Keratinocyte (primary cell): ENCODE measurements around the gene DSTN. TPM values are rescaled to one million over a fixed set of nuclear protein-coding genes. Genes with fewer than 3 reads are reported as not detected.

Experiments used
- DNase-seq: peaks from one replicate; pipeline ENCODE4 v3.0.0-alpha.2; 2011; ENCODE audit warnings: low read depth, missing footprints, low spot score
- FAIRE-seq: peaks from 2 replicates; lab custom pipeline; 2011; peaks lifted over from hg19 to GRCh38; lab: Jason Lieb, UNC
- H2AFZ ChIP-seq: 2 replicates; pipeline ENCODE4 v1.6.0; 2012; ENCODE audit warnings: low read length, control low read depth, inconsistent platforms; ENCODE audit not compliant: control insufficient read depth
- H3K27ac ChIP-seq: 2 replicates; pipeline ENCODE4 v1.5.1; 2011; ENCODE audit warnings: low read length; ENCODE audit not compliant: control insufficient read depth, insufficient read depth
- H3K27me3 ChIP-seq: 3 replicates; pipeline ENCODE4 v1.6.0; 2011; ENCODE audit warnings: low read length; ENCODE audit not compliant: control insufficient read depth, insufficient read depth; ENCODE audit errors: extremely low read depth
- H3K36me3 ChIP-seq, 2 experiments: 2 replicates in 1 of 2; 3 replicates in 1 of 2; pipeline ENCODE4 v1.5.1; 2011; ENCODE audit warnings: low read length in 2 of 2, mild to moderate bottlenecking in 1 of 2; ENCODE audit not compliant: control insufficient read depth in 2 of 2, insufficient read depth in 2 of 2; ENCODE audit errors: extremely low read depth in 1 of 2
- H3K4me1 ChIP-seq: 3 replicates; pipeline ENCODE4 v1.5.1; 2011; ENCODE audit warnings: low read length; ENCODE audit not compliant: control insufficient read depth, insufficient read depth; ENCODE audit errors: extremely low read depth
- H3K4me2 ChIP-seq: 3 replicates; pipeline ENCODE4 v1.6.0; 2011; ENCODE audit warnings: low read depth, low read length; ENCODE audit not compliant: control insufficient read depth, insufficient read depth; ENCODE audit errors: extremely low read depth
- H3K4me3 ChIP-seq, 3 experiments: fragments of 200-600 bp in 1 of 3; sonication (generic) in 1 of 3; 2 replicates in 2 of 3; 3 replicates in 1 of 3; pipeline ENCODE4 v1.5.1; 2011 to 2016; ENCODE audit warnings: low read length in 3 of 3, mild to moderate bottlenecking in 3 of 3, control low read depth in 2 of 3, inconsistent platforms in 1 of 3, low read depth in 1 of 3, mixed read lengths in 1 of 3, mixed run types in 1 of 3, moderate library complexity in 1 of 3; ENCODE audit not compliant: control insufficient read depth in 2 of 3, insufficient read depth in 2 of 3; ENCODE audit errors: extremely low read depth in 1 of 3
- H3K79me2 ChIP-seq: 2 replicates; pipeline ENCODE4 v1.6.0; 2012; ENCODE audit warnings: low read length; ENCODE audit not compliant: control insufficient read depth, insufficient read depth
- H3K9ac ChIP-seq: 3 replicates; pipeline ENCODE4 v1.6.0; 2011; ENCODE audit warnings: low read length; ENCODE audit not compliant: control insufficient read depth, insufficient read depth; ENCODE audit errors: extremely low read depth
- H3K9me1 ChIP-seq: 3 replicates; pipeline ENCODE4 v1.6.0; 2011; ENCODE audit warnings: low read length; ENCODE audit not compliant: control insufficient read depth, insufficient read depth; ENCODE audit errors: extremely low read depth
- H3K9me3 ChIP-seq: 2 replicates; pipeline ENCODE4 v1.5.1; 2012; ENCODE audit warnings: low read depth, low read length; ENCODE audit not compliant: control insufficient read depth
- H4K20me1 ChIP-seq: 3 replicates; pipeline ENCODE4 v1.6.0; 2011; ENCODE audit warnings: low read length; ENCODE audit not compliant: control insufficient read depth, insufficient read depth; ENCODE audit errors: extremely low read depth
- CTCF ChIP-seq, 3 experiments: IDR thresholded peaks in 1 of 3; conservative IDR thresholded peaks in 1 of 3; optimal IDR thresholded peaks in 1 of 3; 2 replicates in 2 of 3; 3 replicates in 1 of 3; pipeline versions ENCODE3 to v1.5.1; 2011; ENCODE audit warnings: low read length in 3 of 3, mild to moderate bottlenecking in 3 of 3, moderate library complexity in 2 of 3, control low read depth in 1 of 3, inconsistent platforms in 1 of 3; ENCODE audit not compliant: insufficient read depth in 2 of 3; ENCODE audit errors: extremely low read depth in 1 of 3
- EZH2 ChIP-seq: IDR thresholded peaks from one replicate; pipeline ENCODE4 v1.6.1; 2012; ENCODE audit warnings: inconsistent platforms, mild to moderate bottlenecking, low read length, moderate library complexity
- dilution Hi-C: fragments of 300-500 bp; cut with MboI; formaldehyde crosslinking; loops from one replicate; pipeline ENCODE4 v1.7.0; 2020; ENCODE audit warnings: low sequenced_read_pairs; ENCODE audit not compliant: extremely low pct_ligation_motif_present
- polyA plus RNA-seq, 5 experiments: library from polyadenylated mRNA; depleted of rRNA in 3 of 5; stranded (reverse) in 3 of 5; stranded (forward) in 1 of 5; unstranded in 1 of 5; fragments of >200 nt; gene quantifications; 1 replicate in 1 of 5; 2 replicates in 3 of 5; 3 replicates in 1 of 5; pipeline versions ENCODE4 v1.2.1 to v1.2.3, GENCODE V29; 2011 to 2012; ENCODE audit warnings: missing spikeins in 2 of 5, low read depth in 1 of 5, low replicate concordance in 1 of 5

The DSTN gene
- polyA plus RNA-seq, 1 donor (not counting 4 experiments of a cell fraction or from before 2014, with no cell fraction given) = 288 TPM

GRCh38 chr20:17559338-17559737, 10.5 kb upstream of the DSTN start:
- H3K4me3 ChIP-seq = peak overlapping the region in 2 of 3 experiments; percentile 73 to 78

GRCh38 chr20:17560344-17561074, 9.4 kb upstream of the DSTN start:
- DNase-seq (no peak), FAIRE-seq (peak; percentile 43)
- peak overlapping the region; percentile 59 for H3K4me2 ChIP-seq
- no peak overlapping the region for H3K4me3 ChIP-seq
- TF ChIP-seq CTCF (optimal IDR thresholded peaks at IDR 0.05 in 1 of 3, IDR thresholded peaks at IDR 0.05 in 1 of 3, conservative IDR thresholded peaks at IDR 0.05 in 1 of 3; ENCODE audit: extremely low read depth in 1 of 3, insufficient read depth in 2 of 3, low read length in 3 of 3) (no peak), EZH2 (no peak)
- H3K9me1 ChIP-seq = no peaks in the 10 kb centered on the region
- peaks cover 59% of the 10 kb centered on the region for H3K4me1 ChIP-seq
- H3K36me3 ChIP-seq = no peaks in the 10 kb centered on the region
- no peaks in the 10 kb centered on the region for H3K9me3 ChIP-seq
- no peaks in the 10 kb centered on the region for H3K27me3 ChIP-seq
- peak overlapping the region; percentile 56 for H3K27ac ChIP-seq
- no peaks in the 10 kb centered on the region for H3K79me2 ChIP-seq
- dilution Hi-C loops = no loop called here
- no peaks in the 10 kb centered on the region for H4K20me1 ChIP-seq
- peak overlapping the region; percentile 39 for H3K9ac ChIP-seq
- H2AFZ ChIP-seq = peak overlapping the region; percentile 41

More at GRCh38 chr20:17559338-17559737, 10.5 kb upstream of the DSTN start:
- no peak for DNase-seq
- H3K4me1 ChIP-seq = peaks cover 52% of the 10 kb centered on the region
- no peaks in the 10 kb centered on the region for H3K9me1 ChIP-seq
- H4K20me1 ChIP-seq = no peaks in the 10 kb centered on the region
- H3K27me3 ChIP-seq = no peaks in the 10 kb centered on the region
- FAIRE-seq = no peak
- H3K36me3 ChIP-seq = no peaks in the 10 kb centered on the region
- no peaks in the 10 kb centered on the region for H3K79me2 ChIP-seq
- no peaks in the 10 kb centered on the region for H3K9me3 ChIP-seq
- dilution Hi-C loops = no loop called here
- peak overlapping the region; percentile 99 for H3K27ac ChIP-seq
- peak overlapping the region; percentile 91 for H3K9ac ChIP-seq
- H2AFZ ChIP-seq = no peak overlapping the region
- H3K4me2 ChIP-seq = peak overlapping the region; percentile 88
- TF ChIP-seq CTCF (optimal IDR thresholded peaks at IDR 0.05 in 1 of 3, IDR thresholded peaks at IDR 0.05 in 1 of 3, conservative IDR thresholded peaks at IDR 0.05 in 1 of 3; ENCODE audit: extremely low read depth in 1 of 3, insufficient read depth in 2 of 3, low read length in 3 of 3) (no peak), EZH2 (no peak)
